Stimulated activated CD4-positive, alpha-beta T cell treated with anti-CD3 and anti-CD28 coated beads, TNF-alpha, amount 100 ng/mL, for 48 hours (primary cell): ENCODE data around the gene FAT1.
"Not testable (repeated sequence)": the region's sequence is repeated elsewhere in the genome, so short reads cannot be mapped to it uniquely, and the experiment has no call there.

ENCODE experiments used
- DNase-seq, 3 donors: peaks; one replicate each; pipeline ENCODE4 v3.0.0-alpha.2; 2020; ENCODE audit warnings: low read depth in 3 of 3

The FAT1 gene

GRCh38 chr4:186698028-186698427 lies 25.6 kb downstream of the FAT1 start:
- DNase-seq: no peak

DNA sequence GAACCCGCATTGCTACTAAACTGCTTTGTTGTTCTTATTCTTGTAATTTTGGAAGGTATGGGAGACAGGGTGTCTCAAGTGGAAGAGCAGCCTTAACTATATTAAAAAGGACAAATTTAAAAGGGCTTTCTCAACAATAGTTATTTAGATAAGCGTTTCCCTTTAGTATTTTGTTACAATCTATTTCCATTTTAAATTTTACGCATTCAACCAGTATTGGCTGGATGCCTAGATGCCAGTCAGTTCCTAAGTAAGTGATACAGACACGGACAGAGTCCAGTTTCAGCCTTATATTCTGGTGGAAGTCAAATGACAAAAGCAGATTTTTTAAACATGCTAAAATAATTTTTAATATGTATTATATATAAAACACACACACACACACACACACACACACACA lies 28.3 kb downstream of the FAT1 start:
- no peak for DNase-seq

GRCh38 chr4:186693894-186694293 lies 29.8 kb downstream of the FAT1 start:
- no peak for DNase-seq

DNA sequence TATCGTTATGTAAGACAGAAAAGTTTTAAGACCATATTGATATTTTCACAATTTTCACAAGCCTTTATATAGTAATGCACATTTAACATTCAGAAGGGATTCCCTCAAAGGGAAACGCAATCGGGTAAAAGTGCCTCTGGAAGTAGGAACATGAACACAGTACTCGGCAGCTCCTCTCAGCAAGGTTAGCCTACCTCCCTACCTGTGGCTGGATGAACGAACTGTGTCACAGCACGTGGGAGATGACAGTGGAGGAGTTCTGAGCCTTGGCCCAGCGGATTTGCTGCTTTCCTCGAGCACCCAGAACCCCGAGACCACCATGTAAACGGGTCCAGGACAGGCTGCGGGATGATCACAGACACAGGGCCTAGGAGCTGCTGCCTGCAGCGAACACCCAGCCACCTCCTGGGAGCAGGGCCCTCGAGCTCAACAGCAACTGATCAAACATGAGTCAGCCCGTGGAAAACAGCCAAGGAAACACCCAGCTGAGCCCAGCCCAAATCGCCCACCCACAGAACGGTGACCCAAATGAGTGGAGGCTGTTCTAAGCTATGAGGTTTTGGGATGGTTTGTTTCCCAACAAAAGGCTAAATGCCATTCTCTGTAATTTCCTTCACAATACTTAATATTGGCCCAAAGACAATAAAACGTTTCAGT lies 30.4 kb downstream of the FAT1 start:
- no peak for DNase-seq

GRCh38 chr4:186691396-186691795 lies 32.3 kb downstream of the FAT1 start:
- no peak for DNase-seq

- no peak for DNase-seq
Measured at GRCh38 chr4:186689476-186689875, 34.2 kb downstream of the FAT1 start.

- no peak for DNase-seq
Measured at GRCh38 chr4:186688150-186688943, 35.3 kb downstream of the FAT1 start.

- DNase-seq: no peak
Measured at GRCh38 chr4:186687265-186687664, 36.4 kb downstream of the FAT1 start.

GRCh38 chr4:186685767-186686183 lies 37.9 kb downstream of the FAT1 start:
- no peak for DNase-seq

DNA sequence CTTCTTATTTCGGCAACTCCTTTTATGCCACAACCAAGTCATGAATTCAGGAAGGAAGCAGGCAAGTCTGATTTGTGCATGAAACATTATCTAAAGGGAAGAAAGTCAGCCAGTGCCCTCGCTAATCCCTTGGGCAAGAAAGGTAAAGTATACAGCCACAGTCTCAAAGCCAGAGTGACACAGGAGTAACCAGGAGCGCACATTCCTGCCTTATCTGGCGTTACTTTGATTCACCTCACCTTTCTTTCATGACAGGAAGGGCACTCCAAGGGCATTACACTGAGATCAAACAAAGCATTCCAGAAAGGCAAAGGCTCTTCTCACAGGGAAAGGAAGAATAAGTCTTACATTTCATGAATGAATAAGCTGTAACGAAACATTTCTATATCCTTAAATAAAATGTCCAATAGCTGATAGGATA lies 38.8 kb downstream of the FAT1 start:
- DNase-seq: no peak

DNA sequence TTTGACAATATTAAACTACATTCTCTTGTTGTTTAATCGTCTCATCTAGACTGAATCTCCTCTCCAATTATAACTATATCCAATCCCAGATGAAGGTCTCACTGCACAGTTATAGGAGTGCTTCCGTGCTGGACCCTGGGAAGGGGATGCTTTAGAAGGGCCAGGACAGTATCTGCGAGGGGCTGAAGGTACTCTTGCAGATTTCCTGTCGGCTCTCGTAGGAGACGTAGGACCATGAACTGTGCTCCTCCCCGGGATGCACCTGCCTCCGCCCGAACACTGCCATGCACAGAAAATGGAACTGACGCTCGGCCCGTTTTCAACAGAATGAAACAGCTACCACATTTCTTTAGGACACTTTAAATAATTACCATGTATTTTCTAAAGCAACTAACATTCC lies 39.4 kb downstream of the FAT1 start:
- no peak for DNase-seq

- DNase-seq: no peak
Measured at GRCh38 chr4:186680641-186681040, 43.0 kb downstream of the FAT1 start.

DNA sequence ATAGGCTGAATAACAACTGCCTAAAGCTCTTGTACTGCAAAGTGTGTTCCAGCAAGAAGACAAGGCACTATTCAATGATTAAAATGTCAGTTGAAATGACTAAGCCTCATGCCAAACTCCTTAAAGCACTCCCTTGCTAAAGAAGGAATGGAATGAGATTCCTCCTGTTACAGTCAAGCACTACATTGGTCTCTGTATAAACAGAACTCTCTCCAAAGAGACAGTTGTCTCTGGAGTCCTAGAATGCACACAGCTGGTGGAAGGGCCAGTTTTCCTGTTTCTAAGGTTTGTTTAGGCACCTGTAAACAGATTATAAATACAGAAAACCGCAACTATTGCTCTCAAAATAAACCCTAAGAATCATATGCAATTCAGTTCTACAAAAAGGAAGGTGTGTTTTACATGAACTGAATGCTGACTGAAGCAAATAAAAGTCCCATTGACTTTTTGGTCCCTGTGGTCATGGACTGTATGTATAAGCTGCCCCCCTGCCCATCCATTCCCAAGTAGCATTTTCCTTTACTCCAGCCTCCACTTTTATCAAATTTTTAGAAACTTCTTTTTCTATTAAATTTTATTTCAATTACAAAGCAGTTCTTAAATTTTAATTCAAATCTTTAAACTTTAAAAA lies 47.0 kb downstream of the FAT1 start:
- no peak for DNase-seq

DNA sequence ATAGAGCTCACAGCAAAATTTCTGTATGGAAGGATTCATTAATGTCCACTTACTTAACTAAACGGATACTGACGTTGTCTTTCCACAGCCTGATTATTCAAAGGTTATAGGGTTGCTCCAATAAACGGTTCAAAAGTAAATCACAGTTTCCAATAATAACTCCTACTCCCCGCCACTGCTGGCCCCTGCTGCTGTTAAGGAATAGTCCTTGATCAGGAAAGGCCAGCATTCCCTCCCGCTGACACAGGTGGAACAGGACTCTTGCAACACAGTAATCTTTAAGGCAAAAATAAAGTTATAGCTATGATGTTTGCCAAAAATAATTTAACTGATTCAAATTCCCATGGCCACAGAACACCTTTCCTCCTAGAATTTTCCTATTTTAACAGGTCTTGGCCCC lies 53.9 kb downstream of the FAT1 start:
- DNase-seq: no peak

DNA sequence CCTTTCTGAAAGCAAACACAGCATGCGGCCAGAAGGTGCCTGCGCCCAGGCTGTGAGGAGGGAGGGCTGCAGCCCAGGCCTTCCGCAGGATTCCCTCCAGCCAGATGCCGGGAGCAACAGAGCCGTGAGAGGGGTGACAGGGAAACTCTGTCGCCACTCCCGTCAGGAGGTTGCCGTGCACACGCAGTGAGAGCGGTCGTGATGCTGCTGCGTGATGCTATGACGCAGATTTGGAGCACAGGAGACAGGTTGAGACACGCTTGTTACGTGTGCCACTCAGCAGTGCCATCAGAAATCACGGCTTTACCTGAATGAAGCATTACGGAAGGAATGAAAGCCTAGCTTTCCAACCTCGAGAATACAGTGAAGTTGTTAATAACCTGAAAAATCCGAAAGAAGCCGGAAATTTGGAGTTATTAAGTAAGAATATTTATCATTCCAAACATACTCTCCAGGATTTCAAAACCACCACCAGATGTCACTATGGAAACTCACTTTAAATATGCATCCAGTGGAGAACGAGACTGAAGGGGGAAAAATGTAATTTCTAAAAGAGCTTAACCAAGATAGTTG lies 54.4 kb downstream of the FAT1 start:
- DNase-seq: no peak

DNA sequence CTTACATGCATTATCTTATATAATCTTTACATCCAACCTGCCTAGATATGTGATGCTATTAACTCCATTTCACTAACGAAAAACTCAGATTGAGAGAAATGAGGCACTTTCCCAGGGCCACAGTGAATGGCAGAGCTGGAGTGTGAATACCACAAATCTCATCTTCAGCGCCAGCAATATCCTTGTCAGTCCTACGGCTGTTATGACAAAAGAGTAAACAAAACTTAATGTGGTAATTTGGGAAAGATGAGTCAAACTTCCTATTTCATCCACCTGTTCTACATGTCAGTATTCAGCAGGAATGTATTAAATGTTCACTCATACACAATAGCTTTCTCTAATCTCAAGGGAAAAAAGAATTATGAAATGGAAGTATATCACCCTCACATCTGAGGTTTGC lies 56.9 kb downstream of the FAT1 start:
- DNase-seq: no peak

DNA sequence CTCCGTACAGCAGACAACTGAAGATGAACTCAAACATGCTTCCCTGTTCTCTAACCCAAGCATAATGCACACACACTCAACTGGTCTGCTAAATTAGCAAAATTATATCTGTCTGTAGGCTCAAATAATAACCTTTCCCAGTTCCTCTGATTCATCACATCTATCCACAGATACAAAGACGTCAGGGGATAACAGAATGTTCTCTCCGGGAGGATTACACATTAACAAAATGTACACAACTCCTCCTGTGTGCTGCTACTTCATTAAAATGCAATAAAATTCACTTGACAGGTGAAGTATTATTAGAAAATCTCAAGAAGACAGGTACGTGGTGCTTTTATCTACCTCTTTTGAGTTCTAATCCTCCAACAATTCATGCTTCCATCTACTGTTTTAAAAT lies 57.4 kb downstream of the FAT1 start:
- DNase-seq: no peak

GRCh38 chr4:186660403-186660802 lies 63.3 kb downstream of the FAT1 start:
- no peak for DNase-seq

GRCh38 chr4:186659935-186660334 lies 63.7 kb downstream of the FAT1 start:
- DNase-seq: no peak

DNA sequence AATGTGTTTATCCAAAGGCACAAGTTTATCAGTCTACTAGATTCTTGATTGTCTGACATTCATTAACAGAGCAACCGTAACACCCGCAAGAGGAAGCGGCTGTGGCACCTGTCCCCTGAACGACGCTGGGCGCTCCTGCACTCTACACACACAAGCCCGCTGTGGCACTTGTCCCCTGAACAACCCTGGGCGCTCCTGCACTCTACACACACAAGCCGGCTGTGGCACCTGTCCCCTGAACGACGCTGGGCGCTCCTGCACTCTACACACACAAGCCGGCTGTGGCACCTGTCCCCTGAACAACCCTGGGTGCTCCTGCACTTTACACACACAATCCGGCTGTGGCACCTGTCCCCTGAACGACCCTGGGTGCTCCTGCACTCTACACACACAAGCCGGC lies 64.2 kb downstream of the FAT1 start:
- DNase-seq: not testable (repeated sequence)

- no peak for DNase-seq
Measured at GRCh38 chr4:186658657-186659056, 65.0 kb downstream of the FAT1 start.

GRCh38 chr4:186657764-186658163 lies 65.9 kb downstream of the FAT1 start:
- no peak for DNase-seq

DNA sequence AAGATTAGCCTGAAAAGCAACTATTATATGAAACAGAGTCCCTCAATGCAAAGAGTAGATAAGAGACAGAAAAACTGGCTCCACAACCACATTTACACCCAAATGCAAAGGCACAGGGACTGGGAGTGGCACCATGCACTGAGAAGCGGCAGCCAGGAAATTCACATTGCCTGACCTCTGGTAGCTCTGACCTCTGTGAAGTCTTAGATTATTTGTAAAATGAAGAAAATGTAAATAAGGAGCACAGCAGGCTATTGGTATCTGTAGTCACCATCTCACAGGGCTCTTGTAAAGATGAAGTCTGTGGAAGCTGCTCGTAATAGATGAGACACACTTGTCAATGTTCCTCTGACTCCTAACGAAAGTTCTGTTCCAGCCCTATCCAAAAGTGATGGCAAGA lies 69.7 kb downstream of the FAT1 start:
- no peak for DNase-seq
